H1 (cell line): ENCODE measurements around the gene MARCHF9. TPM values are rescaled to one million over a fixed set of nuclear protein-coding genes. Genes with fewer than 3 reads are reported as not detected.
A peak's percentile ranks its signal among the peaks of the same experiment; 100 is the strongest.

Experiments used
- CTCF ChIA-PET: fragments of 300-600 bp; sonication (Branson Sonifier 250); formaldehyde crosslinking; loops from one replicate; lab custom pipeline; 2021; ENCODE audit not compliant: partially characterized antibody; lab: Charles Lee
- POLR2A ChIA-PET: fragments of 300-600 bp; sonication (Branson Sonifier 250); formaldehyde crosslinking; loops from one replicate; lab custom pipeline; 2021; ENCODE audit warnings: inconsistent platforms; ENCODE audit not compliant: partially characterized antibody; lab: Charles Lee
- DNase-seq, 2 experiments: peaks; one replicate each; pipeline versions ENCODE4 v3.0.0 to v3.0.0-alpha.2; 2010 to 2022; ENCODE audit warnings: low spot score in 2 of 2, low read depth in 1 of 2, mixed read lengths in 1 of 2
- FAIRE-seq: peaks from 2 replicates; lab custom pipeline; 2011; peaks lifted over from hg19 to GRCh38; lab: Jason Lieb, UNC
- H2AFZ ChIP-seq: 2 replicates; pipeline ENCODE4 v1.8.1; 2012; ENCODE audit warnings: low read length, inconsistent platforms
- H2AK5ac ChIP-seq: 2 replicates; pipeline ENCODE4 v1.6.1; 2013; ENCODE audit warnings: low read depth, low read length
- H2BK120ac ChIP-seq: replicated peaks from 2 replicates; pipeline ENCODE3; 2013; ENCODE audit warnings: low read depth, low read length, inconsistent platforms
- H2BK12ac ChIP-seq: 2 replicates; pipeline ENCODE4 v1.6.1; 2013; ENCODE audit warnings: low read depth, low read length
- H2BK15ac ChIP-seq: 2 replicates; pipeline ENCODE4 v1.6.1; 2013; ENCODE audit warnings: low read length
- H2BK20ac ChIP-seq: 2 replicates; pipeline ENCODE4 v1.6.1; 2013; ENCODE audit warnings: low read length
- H2BK5ac ChIP-seq: 2 replicates; pipeline ENCODE4 v1.6.1; 2013; ENCODE audit warnings: low read depth, low read length
- H3K14ac ChIP-seq: 2 replicates; pipeline ENCODE4 v1.6.1; 2013; ENCODE audit warnings: inconsistent platforms; ENCODE audit not compliant: insufficient read length
- H3K18ac ChIP-seq: 2 replicates; pipeline ENCODE4 v1.6.1; 2013; ENCODE audit warnings: low read length; ENCODE audit errors: extremely low read depth
- H3K23ac ChIP-seq: 2 replicates; pipeline ENCODE4 v1.6.1; 2013; ENCODE audit warnings: inconsistent platforms; ENCODE audit not compliant: insufficient read length
- H3K23me2 ChIP-seq: 2 replicates; pipeline ENCODE4 v1.6.1; 2013; ENCODE audit warnings: low read depth, low read length
- H3K27ac ChIP-seq: 2 replicates; pipeline ENCODE4 v1.6.1; 2011; ENCODE audit warnings: low read depth, low read length, inconsistent platforms
- H3K27me3 ChIP-seq, 4 experiments: replicated peaks in 1 of 4; 1 replicate in 1 of 4; 2 replicates in 3 of 4; pipeline versions ENCODE4 v1.6.1 to v1.8.1; 2011 to 2013; ENCODE audit warnings: low read length in 3 of 4, mild to moderate bottlenecking in 3 of 4, inconsistent platforms in 2 of 4, mixed read lengths in 2 of 4, moderate library complexity in 1 of 4; ENCODE audit not compliant: control insufficient read depth in 3 of 4, insufficient read depth in 3 of 4; ENCODE audit errors: extremely low read depth in 1 of 4
- H3K36me3 ChIP-seq, 4 experiments: 2 replicates each; pipeline versions ENCODE4 v1.6.1 to v1.8.1; 2011 to 2013; ENCODE audit warnings: mild to moderate bottlenecking in 4 of 4, low read length in 3 of 4, moderate library complexity in 2 of 4, control low read depth in 1 of 4, inconsistent platforms in 1 of 4; ENCODE audit not compliant: insufficient read depth in 4 of 4, control insufficient read depth in 2 of 4
- H3K4ac ChIP-seq: replicated peaks from 2 replicates; pipeline ENCODE3; 2013; ENCODE audit warnings: low read length, low read depth, mixed read lengths, inconsistent platforms; ENCODE audit not compliant: insufficient read length
- H3K4me1 ChIP-seq, 4 experiments: replicated peaks in 1 of 4; 1 replicate in 1 of 4; 2 replicates in 3 of 4; pipeline versions ENCODE4 v1.6.1 to v1.8.1; 2011 to 2013; ENCODE audit warnings: low read length in 3 of 4, inconsistent platforms in 2 of 4, mixed read lengths in 1 of 4; ENCODE audit not compliant: insufficient read depth in 4 of 4, control insufficient read depth in 3 of 4
- H3K4me2 ChIP-seq, 2 experiments: 2 replicates each; pipeline versions ENCODE4 v1.6.1 to v1.8.1; 2011 to 2013; ENCODE audit warnings: low read depth in 2 of 2, low read length in 2 of 2, control low read depth in 1 of 2, inconsistent platforms in 1 of 2, mild to moderate bottlenecking in 1 of 2; ENCODE audit not compliant: insufficient read depth in 1 of 2
- H3K4me3 ChIP-seq, 4 experiments: fragments of 200-600, 300-600 bp in 1 of 4; sonication (generic), shearing (Covaris generic), sonication (Bioruptor Twin) in 1 of 4; 2 replicates each; pipeline versions ENCODE4 v1.5.1 to v1.8.1; 2011 to 2016; ENCODE audit warnings: low read length in 4 of 4, low read depth in 3 of 4, control low read depth in 2 of 4, inconsistent platforms in 2 of 4, mild to moderate bottlenecking in 2 of 4, mixed read lengths in 1 of 4, moderate library complexity in 1 of 4; ENCODE audit not compliant: insufficient read depth in 2 of 4; ENCODE audit errors: extremely low read depth in 1 of 4
- H3K56ac ChIP-seq: replicated peaks from 2 replicates; pipeline ENCODE3; 2013; ENCODE audit warnings: low read depth, mild to moderate bottlenecking, mixed read lengths, low read length, inconsistent platforms; ENCODE audit not compliant: insufficient read length
- H3K79me1 ChIP-seq: 2 replicates; pipeline ENCODE4 v1.6.1; 2013; ENCODE audit warnings: low read depth, low read length, control low read depth
- H3K79me2 ChIP-seq, 2 experiments: 2 replicates each; pipeline versions ENCODE4 v1.6.1 to v1.8.1; 2012 to 2013; ENCODE audit warnings: low read length in 2 of 2, mild to moderate bottlenecking in 2 of 2, inconsistent platforms in 1 of 2; ENCODE audit not compliant: insufficient read depth in 2 of 2, control insufficient read depth in 1 of 2
- H3K9ac ChIP-seq, 4 experiments: replicated peaks in 1 of 4; 1 replicate in 1 of 4; 2 replicates in 3 of 4; pipeline versions ENCODE4 v1.6.1 to v1.8.1; 2011 to 2013; ENCODE audit warnings: low read depth in 3 of 4, low read length in 3 of 4, control low read depth in 2 of 4, mild to moderate bottlenecking in 2 of 4, moderate library complexity in 2 of 4, inconsistent platforms in 1 of 4; ENCODE audit errors: extremely low read depth in 1 of 4
- H3K9me3 ChIP-seq, 2 experiments: 2 replicates each; pipeline versions ENCODE4 v1.6.1 to v1.8.1; 2012 to 2013; ENCODE audit warnings: mild to moderate bottlenecking in 2 of 2, moderate library complexity in 2 of 2, control low read depth in 1 of 2, inconsistent platforms in 1 of 2, low read depth in 1 of 2, low read length in 1 of 2, mixed read lengths in 1 of 2; ENCODE audit not compliant: insufficient read depth in 2 of 2
- H4K20me1 ChIP-seq, 2 experiments: replicated peaks in 1 of 2; 2 replicates each; pipeline versions ENCODE3 to v1.8.1; 2011 to 2013; ENCODE audit warnings: inconsistent platforms in 2 of 2, low read length in 2 of 2, mild to moderate bottlenecking in 1 of 2; ENCODE audit not compliant: insufficient read depth in 2 of 2, control insufficient read depth in 1 of 2
- H4K5ac ChIP-seq: 2 replicates; pipeline ENCODE4 v1.6.1; 2013; ENCODE audit warnings: low read length, low read depth, mixed read lengths, inconsistent platforms; ENCODE audit not compliant: insufficient read length
- H4K8ac ChIP-seq: 2 replicates; pipeline ENCODE4 v1.8.0; 2013; ENCODE audit warnings: mild to moderate bottlenecking, moderate library complexity, low read length, inconsistent platforms; ENCODE audit not compliant: insufficient read depth; ENCODE audit errors: extremely low read depth
- H4K91ac ChIP-seq: replicated peaks from 2 replicates; pipeline ENCODE3; 2013; ENCODE audit warnings: low read length, mixed read lengths, inconsistent platforms; ENCODE audit not compliant: insufficient read length
- CREB1 ChIP-seq: IDR thresholded peaks from 2 replicates; pipeline ENCODE4 v1.6.1; 2012; ENCODE audit warnings: inconsistent platforms
- POLR2A ChIP-seq, 2 experiments: IDR thresholded peaks; 1 replicate in 1 of 2; 2 replicates in 1 of 2; pipeline ENCODE4 v1.6.1; 2011; ENCODE audit warnings: low read depth in 2 of 2, low read length in 2 of 2, mild to moderate bottlenecking in 2 of 2; ENCODE audit errors: control extremely low read depth in 1 of 2
- WGBS, 2 experiments: shearing (Covaris generic) in 1 of 2; methylation state at CpG; one replicate each; pipeline versions ENCODE4 v1.1.6 to v1.1.7; 2013 to 2015; ENCODE audit warnings: low lambda C conversion rate in 2 of 2, mixed read lengths in 2 of 2, inconsistent platforms in 1 of 2, low coverage in 1 of 2, missing lambda C conversion rate in 1 of 2; ENCODE audit not compliant: insufficient replicate concordance in 2 of 2, insufficient coverage in 1 of 2, insufficient read length in 1 of 2; ENCODE audit errors: extremely low coverage in 1 of 2, missing lambda C conversion rate in 1 of 2; 5-methylcytosine and 5-hydroxymethylcytosine counted together
- polyA plus RNA-seq, 7 experiments: library from polyadenylated mRNA; depleted of rRNA in 3 of 7; stranded (reverse) in 5 of 7; unstranded in 2 of 7; fragments of >200 nt in 5 of 7; fragments of 200-250 nt in 2 of 7; gene quantifications; 1 replicate in 5 of 7; 2 replicates in 1 of 7; 4 replicates in 1 of 7; pipeline versions ENCODE4 v1.2.1 to v1.2.3, GENCODE V29; 2011 to 2013; ENCODE audit warnings: missing spikeins in 2 of 7, mixed read lengths in 2 of 7
- total RNA-seq: library from RNA; stranded (reverse); fragmentation: NEBNext Ultra II Directional; extraction: Animal tissue kit (Norgen Biotek cat#: 25700); gene quantifications from 2 replicates; pipeline ENCODE4 v1.2.1, GENCODE V29; 2021

Gene MARCHF9
- total and polyA plus RNA-seq, 2 of the 8 experiments (the other 6 are each of a cell fraction or from before 2014, with no cell fraction given): 6.4 to 7.8 TPM

DNA sequence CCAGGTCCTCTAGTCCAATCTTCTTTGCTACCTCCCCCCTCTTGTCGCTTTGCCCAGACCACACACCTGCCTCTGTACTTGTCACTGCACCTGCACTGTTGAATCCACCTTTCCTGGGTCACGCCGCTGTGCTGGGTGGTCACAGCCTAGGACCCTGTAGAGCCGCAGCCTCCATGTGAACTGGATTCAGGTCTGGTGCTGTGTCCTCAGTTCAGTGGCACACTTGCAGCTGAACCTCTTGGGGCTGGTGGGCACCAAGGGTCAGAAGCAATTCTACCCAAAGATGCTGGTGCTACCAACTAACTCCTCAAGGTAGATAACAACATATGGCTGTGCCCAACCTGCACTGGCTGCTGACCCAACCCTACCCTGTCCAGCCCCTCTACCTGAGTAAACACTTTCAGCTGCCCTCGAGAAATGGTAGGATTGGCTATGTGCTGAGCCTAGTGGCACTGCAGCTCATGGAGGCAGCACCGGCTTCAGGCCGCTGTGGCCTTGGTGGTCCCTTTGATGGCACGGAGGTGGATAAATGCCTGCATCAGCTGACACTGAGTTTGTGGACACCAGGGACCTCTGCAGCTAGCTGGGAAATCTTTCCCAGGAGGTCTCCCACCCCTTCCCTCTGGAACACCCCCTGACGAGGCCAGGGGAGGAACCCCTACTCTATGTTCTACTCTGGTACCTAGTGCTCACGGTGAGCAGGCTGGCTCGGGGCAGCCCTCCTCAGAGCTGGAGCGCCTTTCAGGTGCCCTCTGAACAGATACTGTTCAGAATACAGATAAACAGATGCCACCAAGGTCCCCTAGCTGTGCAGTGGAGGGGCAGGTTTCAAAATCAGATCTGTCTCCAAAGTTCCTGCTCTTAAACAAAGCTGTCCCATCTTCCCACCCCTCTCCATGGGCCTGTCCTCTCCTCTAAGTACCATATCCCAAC is 30.6 kb upstream of the MARCHF9 start:
- H3K27me3 ChIP-seq: peaks cover 18 to 50% (median 38%) of the 10 kb centered on the region in 4 experiments
- POLR2A ChIA-PET: interaction anchor here (0.7 to 7.4 kb wide), 9 partner anchors 8 to 141 kb away, joined by 3 to 59 read pairs (median 4); partner anchors contain the start of genes AGAP2 and CYP27B1
- 82% methylated on average over 11 of the region's 12 CpGs; no CpG with 5 or more reads in 1 of the 2 experiments for WGBS, 2 experiments

More for the DNA sequence above, 30.6 kb upstream of the MARCHF9 start:
- Histone ChIP-seq H2BK5ac (no peak overlapping the region), H3K4ac (no peak overlapping the region), H3K36me3 (peaks cover 0 to 3% (median under 1%) of the 10 kb centered on the region in 4 experiments; a peak in 3 of 8 replicates), H3K56ac (no peak overlapping the region), H3K4me1 (peaks cover 0 to 20% (median 13%) of the 10 kb centered on the region in 4 experiments; a peak in 5 of 7 replicates), H3K9me3 (no peaks in the 10 kb centered on the region), H4K8ac (no peak overlapping the region), H2AK5ac (no peak overlapping the region), H4K91ac (no peak overlapping the region), H3K79me1 (no peaks in the 10 kb centered on the region), H3K18ac (no peak overlapping the region), H3K4me3 (no peak overlapping the region), H3K23ac (no peak overlapping the region), H3K23me2 (peaks cover 12% of the 10 kb centered on the region; the same call in 1 of the 2 replicates), H2AFZ (no peak overlapping the region), H2BK15ac (no peak overlapping the region), H3K9ac (no peak overlapping the region), H2BK20ac (no peak overlapping the region), H3K79me2 (no peaks in the 10 kb centered on the region), H3K27ac (no peak overlapping the region), H4K5ac (no peak overlapping the region), H2BK12ac (0 out of 2 replicates have a peak overlapping the region, but pooled peaks have one; percentile 43), H4K20me1 (peaks cover 2 to 7% of the 10 kb centered on the region in 2 experiments), H3K14ac (no peak overlapping the region), H3K4me2 (no peak overlapping the region), H2BK120ac (no peak overlapping the region)
- peak in 1 of 2 experiments; percentile 42 for DNase-seq
- FAIRE-seq: no peak
- TF ChIP-seq CREB1: no peak
- no peak for TF ChIP-seq POLR2A (IDR thresholded peaks at IDR 0.05; ENCODE audit: control extremely low read depth in 1 of 2, low read depth in 2 of 2, low read length in 2 of 2)
- CTCF ChIA-PET: interaction anchor here (0.6 to 11.7 kb wide), 8 partner anchors 11 to 303 kb away, joined by 3 to 149 read pairs (median 4); partner anchors contain the start of genes AGAP2 and OS9
